Retinal pigment epithelial cell (primary cell): ENCODE measurements around the gene MX1.

Experiments
- DNase-seq: peaks from one replicate; pipeline ENCODE4 v3.0.0-alpha.2; 2010; ENCODE audit warnings: low read depth
- H3K4me3 ChIP-seq: 2 replicates; pipeline ENCODE4 v1.5.1; 2011; ENCODE audit warnings: mild to moderate bottlenecking, low read length, control low read depth, moderate library complexity
- TF ChIP-seq, protein P1 (sequence below): conservative IDR thresholded peaks from 2 replicates; pipeline ENCODE4 v1.5.1; 2011; ENCODE audit warnings: low read depth, low read length, control low read depth, inconsistent platforms

Gene MX1

GRCh38 chr21:41500931-41501381, 74.9 kb downstream of the MX1 start:
- no peak for DNase-seq
- H3K4me3 ChIP-seq: no peak overlapping the region
- TF ChIP-seq, protein P1, sequence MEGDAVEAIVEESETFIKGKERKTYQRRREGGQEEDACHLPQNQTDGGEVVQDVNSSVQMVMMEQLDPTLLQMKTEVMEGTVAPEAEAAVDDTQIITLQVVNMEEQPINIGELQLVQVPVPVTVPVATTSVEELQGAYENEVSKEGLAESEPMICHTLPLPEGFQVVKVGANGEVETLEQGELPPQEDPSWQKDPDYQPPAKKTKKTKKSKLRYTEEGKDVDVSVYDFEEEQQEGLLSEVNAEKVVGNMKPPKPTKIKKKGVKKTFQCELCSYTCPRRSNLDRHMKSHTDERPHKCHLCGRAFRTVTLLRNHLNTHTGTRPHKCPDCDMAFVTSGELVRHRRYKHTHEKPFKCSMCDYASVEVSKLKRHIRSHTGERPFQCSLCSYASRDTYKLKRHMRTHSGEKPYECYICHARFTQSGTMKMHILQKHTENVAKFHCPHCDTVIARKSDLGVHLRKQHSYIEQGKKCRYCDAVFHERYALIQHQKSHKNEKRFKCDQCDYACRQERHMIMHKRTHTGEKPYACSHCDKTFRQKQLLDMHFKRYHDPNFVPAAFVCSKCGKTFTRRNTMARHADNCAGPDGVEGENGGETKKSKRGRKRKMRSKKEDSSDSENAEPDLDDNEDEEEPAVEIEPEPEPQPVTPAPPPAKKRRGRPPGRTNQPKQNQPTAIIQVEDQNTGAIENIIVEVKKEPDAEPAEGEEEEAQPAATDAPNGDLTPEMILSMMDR: no peak

DNA sequence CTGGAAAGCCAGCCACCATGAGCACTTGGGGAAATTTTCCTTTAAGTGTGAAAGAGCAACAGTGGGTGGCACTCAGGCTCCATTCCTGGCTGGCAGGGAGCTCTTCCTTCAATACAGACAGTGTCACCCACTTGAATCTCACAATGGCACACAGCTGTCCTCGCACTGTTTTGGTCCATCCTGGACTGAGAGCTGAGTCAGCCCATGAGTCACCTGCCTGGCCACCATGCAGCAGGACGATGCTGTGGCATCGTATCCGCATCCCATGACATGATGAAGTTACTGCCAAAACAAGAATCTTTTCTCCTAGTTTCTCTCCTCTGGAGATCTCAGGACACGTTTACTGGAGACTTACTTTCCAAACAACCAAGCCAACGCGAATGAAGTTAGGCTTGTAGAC, 75.9 kb downstream of the MX1 start:
- TF ChIP-seq, protein P1: no peak
- DNase-seq: no peak
- H3K4me3 ChIP-seq: no peak overlapping the region

GRCh38 chr21:41503331-41503730, 77.3 kb downstream of the MX1 start:
- no peak overlapping the region for H3K4me3 ChIP-seq
- TF ChIP-seq, protein P1: no peak
- DNase-seq: no peak

- no peak overlapping the region for H3K4me3 ChIP-seq
- TF ChIP-seq, protein P1: no peak
- no peak for DNase-seq
Measured at GRCh38 chr21:41504030-41504429, 78.0 kb downstream of the MX1 start.

DNA sequence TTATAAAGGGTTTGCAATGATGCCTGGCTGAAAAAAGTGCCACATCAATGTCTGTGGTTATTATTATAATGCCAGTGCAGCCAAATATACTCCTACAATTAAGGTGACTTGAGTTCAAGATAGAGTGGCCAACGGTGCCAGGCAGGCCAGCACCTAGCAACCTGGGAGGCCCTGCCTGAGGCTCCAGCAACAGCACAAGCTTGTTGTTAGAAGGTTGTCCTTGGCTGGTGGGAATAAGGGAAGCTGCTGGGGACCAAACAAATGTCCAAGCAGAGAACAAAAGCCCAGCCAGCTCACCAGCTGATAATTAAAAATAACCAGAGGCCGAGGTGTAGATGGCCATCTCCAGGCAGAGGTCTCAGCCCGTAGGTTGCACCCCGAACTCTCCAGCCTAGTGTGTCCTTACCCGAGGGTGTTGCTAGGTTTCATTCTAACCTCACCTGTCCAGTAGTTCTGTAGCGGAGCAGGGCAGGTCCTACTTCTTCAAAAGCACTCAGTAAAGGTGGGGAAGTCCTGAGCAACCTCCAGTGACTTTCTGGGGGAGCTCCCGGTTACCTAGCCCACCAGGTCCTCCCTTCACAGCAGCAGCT, 80.1 kb downstream of the MX1 start:
- no peak for DNase-seq
- H3K4me3 ChIP-seq: no peak overlapping the region
- TF ChIP-seq, protein P1: no peak

DNA sequence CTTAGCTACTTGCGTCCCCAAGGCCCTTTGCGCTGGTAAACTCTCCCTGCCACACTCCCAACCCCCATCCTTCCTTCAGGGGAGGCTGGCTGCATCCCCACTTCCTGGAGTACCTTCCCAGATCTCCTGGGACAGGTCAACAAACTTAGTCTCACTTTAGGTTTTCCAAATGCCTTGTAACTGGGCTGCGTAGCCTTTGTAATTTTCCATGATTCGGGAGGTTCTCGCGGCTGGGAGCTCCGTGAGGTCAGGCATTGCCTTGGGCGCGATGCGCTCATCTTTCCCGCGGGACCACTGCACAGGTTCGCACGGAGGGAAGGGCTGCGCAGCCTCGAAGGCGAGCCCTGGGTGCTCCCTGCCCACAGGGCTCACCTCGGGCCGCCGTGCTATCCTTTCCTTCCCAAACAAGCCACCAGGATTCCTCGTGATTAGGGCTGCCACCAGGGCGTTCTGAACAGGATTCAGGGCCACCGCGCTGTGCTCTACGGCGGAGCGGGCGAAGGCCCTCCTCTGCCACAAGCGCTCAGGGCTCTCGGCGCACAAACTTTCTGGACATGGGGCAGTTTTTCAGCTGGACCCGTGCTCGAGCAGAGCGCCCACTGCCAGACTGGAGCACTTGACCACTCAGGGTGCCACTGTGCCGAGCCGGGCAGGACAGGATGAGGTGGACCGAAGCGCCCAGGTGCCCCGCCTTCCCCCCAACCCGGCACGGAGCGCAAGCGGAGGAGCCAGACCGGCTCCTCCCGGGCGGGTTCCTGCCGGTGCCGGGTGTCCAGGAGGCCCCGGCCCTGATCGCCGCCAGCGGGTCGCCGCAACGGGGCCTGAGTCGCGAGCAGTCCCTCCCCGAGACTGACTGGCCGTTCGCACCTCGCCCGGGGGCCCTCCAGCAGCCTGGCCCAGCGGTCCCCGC, 80.8 kb downstream of the MX1 start:
- TF ChIP-seq, protein P1: no peak
- no peak for DNase-seq
- H3K4me3 ChIP-seq: no peak overlapping the region
